HCT116 (cell line): ENCODE data around the gene SYNE1. TPM values are rescaled to one million over a fixed set of nuclear protein-coding genes. Genes with fewer than 3 reads are reported as not detected.

Experiments used
- ATAC-seq: fragments of 200-7000 bp; cut with Tn5 transposase; 2 replicates; pipeline ENCODE4 v1.9.1; 2020; ENCODE audit warnings: mild to moderate bottlenecking, moderate library complexity
- BruUV-seq: library from RNA; stranded (reverse); fragments of 400-500 nt; replicated peaks from 2 replicates; lab custom pipeline; 2021; lab: Mats Ljungman, UMichigan
- CTCF ChIA-PET: fragments of 300-600 bp; sonication (Branson Sonifier 250); formaldehyde crosslinking; loops from one replicate; lab custom pipeline; 2021; ENCODE audit warnings: antibody characterized with exemption; lab: Charles Lee
- POLR2A ChIA-PET: fragments of 300-600, 350-600 bp; sonication (Branson Sonifier 250); formaldehyde crosslinking; loops from one replicate; lab custom pipeline; 2021; ENCODE audit warnings: antibody characterized with exemption; lab: Charles Lee
- RAD21 ChIA-PET, 2 experiments: fragments of 300-600 bp; sonication (Branson Sonifier 250); formaldehyde crosslinking; loops; one replicate each; lab custom pipeline; 2023; ENCODE audit warnings: low total read pairs in 2 of 2; ENCODE audit not compliant: uncharacterized antibody in 2 of 2, unreplicated experiment in 2 of 2, low non-redundant PET in 1 of 2; lab: Charles Lee
- DNase-seq: peaks from one replicate; pipeline ENCODE4 v3.0.0-alpha.2; 2010; ENCODE audit warnings: low read depth, low spot score
- H2AFZ ChIP-seq: fragments of 200-600 bp; shearing (Covaris generic), sonication (generic); 2 replicates; pipeline ENCODE4 v1.6.1; 2017; ENCODE audit warnings: low read depth, mixed run types, mixed read lengths, antibody characterized with exemption, low read length; ENCODE audit not compliant: poor library complexity, severe bottlenecking
- H3K27ac ChIP-seq: 2 replicates; pipeline ENCODE4 v1.5.1; 2012; ENCODE audit warnings: low read depth, low read length
- H3K27me3 ChIP-seq: fragments of 200-600 bp; sonication (generic); 2 replicates; pipeline ENCODE4 v1.6.1; 2016; ENCODE audit warnings: mixed run types, low read length, mixed read lengths; ENCODE audit not compliant: insufficient read depth
- H3K36me3 ChIP-seq, 2 experiments: fragments of 200-500 bp in 1 of 2; fragments of 200-600 bp in 1 of 2; sonication (Bioruptor generic) in 1 of 2; sonication (generic) in 1 of 2; 2 replicates each; pipeline versions ENCODE4 v1.5.1 to v1.6.1; 2014 to 2016; ENCODE audit warnings: low read length in 2 of 2, inconsistent platforms in 1 of 2, mixed read lengths in 1 of 2, mixed run types in 1 of 2; ENCODE audit not compliant: insufficient read depth in 2 of 2, control insufficient read depth in 1 of 2
- H3K4me1 ChIP-seq, 2 experiments: fragments of 200-600 bp in 1 of 2; sonication (generic) in 1 of 2; 2 replicates each; pipeline versions ENCODE4 v1.5.1 to v1.6.1; 2012 to 2017; ENCODE audit warnings: low read length in 2 of 2, inconsistent platforms in 1 of 2, mild to moderate bottlenecking in 1 of 2, mixed read lengths in 1 of 2, mixed run types in 1 of 2, moderate library complexity in 1 of 2; ENCODE audit not compliant: insufficient read depth in 2 of 2, control insufficient read depth in 1 of 2
- H3K4me2 ChIP-seq: fragments of 200-600 bp; sonication (generic); 2 replicates; pipeline ENCODE4 v1.6.1; 2017; ENCODE audit warnings: mixed run types, low read length, mixed read lengths
- H3K4me3 ChIP-seq, 2 experiments: fragments of 200-600 bp in 1 of 2; sonication (generic) in 1 of 2; replicated peaks in 1 of 2; 2 replicates each; pipeline ENCODE4 v1.5.1; 2011 to 2016; ENCODE audit warnings: low read length in 2 of 2, control low read depth in 1 of 2, low read depth in 1 of 2, mild to moderate bottlenecking in 1 of 2, mixed read lengths in 1 of 2, mixed run types in 1 of 2
- H3K79me2 ChIP-seq: fragments of 200-600 bp; sonication (generic); 2 replicates; pipeline ENCODE4 v1.6.1; 2017; ENCODE audit warnings: mild to moderate bottlenecking, mixed run types, low read length, moderate library complexity, mixed read lengths; ENCODE audit not compliant: insufficient read depth
- H3K9ac ChIP-seq: fragments of 200-600 bp; sonication (generic); 2 replicates; pipeline ENCODE4 v1.6.1; 2016; ENCODE audit warnings: low read length, mixed read lengths
- H3K9me2 ChIP-seq: fragments of 200-600 bp; sonication (generic), shearing (Covaris generic); 2 replicates; pipeline ENCODE4 v1.6.1; 2017; ENCODE audit warnings: mixed run types, mild to moderate bottlenecking, moderate library complexity; ENCODE audit not compliant: insufficient read depth
- H3K9me3 ChIP-seq, 2 experiments: fragments of 200-500 bp in 1 of 2; fragments of 200-600 bp in 1 of 2; sonication (Bioruptor generic) in 1 of 2; sonication (generic) in 1 of 2; 2 replicates each; pipeline ENCODE4 v1.6.1; 2014 to 2017; ENCODE audit warnings: low read length in 2 of 2, mixed read lengths in 2 of 2, inconsistent platforms in 1 of 2, low read depth in 1 of 2, mild to moderate bottlenecking in 1 of 2, mixed run types in 1 of 2, moderate library complexity in 1 of 2; ENCODE audit not compliant: control insufficient read depth in 1 of 2, insufficient read depth in 1 of 2
- H4K20me1 ChIP-seq: fragments of 200-600 bp; sonication (generic), shearing (Covaris generic); 2 replicates; pipeline ENCODE4 v1.6.1; 2017; ENCODE audit warnings: mixed run types, mild to moderate bottlenecking, moderate library complexity; ENCODE audit not compliant: insufficient read depth
- CEBPB ChIP-seq: IDR thresholded peaks from 2 replicates; pipeline ENCODE4 v1.6.1; 2012; ENCODE audit warnings: low read depth
- CTCF ChIP-seq, 3 experiments: fragments of 200-600 bp in 1 of 3; sonication (generic) in 1 of 3; IDR thresholded peaks in 2 of 3; conservative IDR thresholded peaks in 1 of 3; 2 replicates each; pipeline ENCODE4 v1.5.1; 2012 to 2017; ENCODE audit warnings: low read depth in 2 of 3, low read length in 2 of 3, antibody characterized with exemption in 1 of 3, borderline replicate concordance in 1 of 3, control low read depth in 1 of 3, mild to moderate bottlenecking in 1 of 3, mixed read lengths in 1 of 3, mixed run types in 1 of 3, moderate library complexity in 1 of 3; ENCODE audit not compliant: insufficient read depth in 1 of 3
- EGR1 ChIP-seq: IDR thresholded peaks from 2 replicates; pipeline ENCODE4 v1.6.1; 2012; ENCODE audit warnings: low read depth
- ELF1 ChIP-seq: IDR thresholded peaks from 2 replicates; pipeline ENCODE4 v1.6.1; 2012; ENCODE audit warnings: low read depth, borderline replicate concordance
- EZH2phosphoT487 ChIP-seq: fragments of 200-600 bp; IDR thresholded peaks from 2 replicates; pipeline ENCODE4 v1.6.1; 2018; ENCODE audit warnings: antibody characterized with exemption, borderline replicate concordance
- FOSL1 ChIP-seq: IDR thresholded peaks from 2 replicates; pipeline ENCODE4 v1.6.1; 2012; ENCODE audit warnings: low read depth
- JUND ChIP-seq: IDR thresholded peaks from 2 replicates; pipeline ENCODE4 v1.6.1; 2012
- MAX ChIP-seq: IDR thresholded peaks from 2 replicates; pipeline ENCODE4 v1.6.1; 2012
- POLR2A ChIP-seq: IDR thresholded peaks from 2 replicates; pipeline ENCODE4 v1.7.0; 2011; ENCODE audit warnings: borderline replicate concordance; ENCODE audit not compliant: insufficient read depth, insufficient read length; ENCODE audit errors: extremely low read depth
- POLR2AphosphoS5 ChIP-seq: IDR thresholded peaks from 2 replicates; pipeline ENCODE4 v1.6.1; 2011; ENCODE audit warnings: mild to moderate bottlenecking, low read depth, low read length, moderate library complexity
- RAD21 ChIP-seq: IDR thresholded peaks from 2 replicates; pipeline ENCODE4 v1.6.1; 2012; ENCODE audit warnings: low read depth, mild to moderate bottlenecking
- SIN3A ChIP-seq: IDR thresholded peaks from 2 replicates; pipeline ENCODE4 v1.6.1; 2012; ENCODE audit warnings: low read depth
- SP1 ChIP-seq: IDR thresholded peaks from 2 replicates; pipeline ENCODE4 v1.6.1; 2012; ENCODE audit warnings: low read depth
- SRF ChIP-seq: IDR thresholded peaks from 2 replicates; pipeline ENCODE4 v1.6.1; 2012; ENCODE audit warnings: low read depth
- TCF7L2 ChIP-seq: IDR thresholded peaks from 2 replicates; pipeline ENCODE4 v1.7.0; 2011; ENCODE audit warnings: borderline replicate concordance, inconsistent platforms; ENCODE audit not compliant: insufficient read depth, insufficient read length; ENCODE audit errors: extremely low read depth
- YY1 ChIP-seq: IDR thresholded peaks from 2 replicates; pipeline ENCODE4 v1.6.1; 2011; ENCODE audit warnings: low read length, low read depth, moderate library complexity, mild to moderate bottlenecking; ENCODE audit not compliant: insufficient replicate concordance; ENCODE audit errors: extremely low read depth
- ZBTB33 ChIP-seq: IDR thresholded peaks from 2 replicates; pipeline ENCODE4 v1.6.1; 2011; ENCODE audit warnings: mild to moderate bottlenecking, low read length, moderate library complexity; ENCODE audit not compliant: insufficient replicate concordance; ENCODE audit errors: extremely low read depth
- ZFX ChIP-seq: fragments of 450-650 bp; IDR thresholded peaks from 2 replicates; pipeline ENCODE4 v1.6.1; 2017
- ZNF274 ChIP-seq: fragments of 200-500 bp; sonication (Bioruptor generic); IDR thresholded peaks from 2 replicates; pipeline ENCODE4 v1.6.1; 2014; ENCODE audit warnings: mild to moderate bottlenecking, low read depth, low read length, inconsistent platforms
- intact Hi-C: fragments of 100-400 bp; cut with micrococcal nuclease; formaldehyde crosslinking; loops from 2 replicates; pipeline ENCODE4 v1.10.0; 2022
- total RNA-seq: library from RNA; stranded (reverse); gene quantifications from one replicate; pipeline ENCODE4 v1.2.1, GENCODE V29; 2021; ENCODE audit not compliant: unreplicated experiment
- TF ChIP-seq, protein P1 (sequence below): IDR thresholded peaks from 2 replicates; pipeline ENCODE4 v1.6.1; 2012; ENCODE audit warnings: low read depth

The SYNE1 gene
- total RNA-seq, 1 experiment from 2014 or later: 5.4 TPM

DNA sequence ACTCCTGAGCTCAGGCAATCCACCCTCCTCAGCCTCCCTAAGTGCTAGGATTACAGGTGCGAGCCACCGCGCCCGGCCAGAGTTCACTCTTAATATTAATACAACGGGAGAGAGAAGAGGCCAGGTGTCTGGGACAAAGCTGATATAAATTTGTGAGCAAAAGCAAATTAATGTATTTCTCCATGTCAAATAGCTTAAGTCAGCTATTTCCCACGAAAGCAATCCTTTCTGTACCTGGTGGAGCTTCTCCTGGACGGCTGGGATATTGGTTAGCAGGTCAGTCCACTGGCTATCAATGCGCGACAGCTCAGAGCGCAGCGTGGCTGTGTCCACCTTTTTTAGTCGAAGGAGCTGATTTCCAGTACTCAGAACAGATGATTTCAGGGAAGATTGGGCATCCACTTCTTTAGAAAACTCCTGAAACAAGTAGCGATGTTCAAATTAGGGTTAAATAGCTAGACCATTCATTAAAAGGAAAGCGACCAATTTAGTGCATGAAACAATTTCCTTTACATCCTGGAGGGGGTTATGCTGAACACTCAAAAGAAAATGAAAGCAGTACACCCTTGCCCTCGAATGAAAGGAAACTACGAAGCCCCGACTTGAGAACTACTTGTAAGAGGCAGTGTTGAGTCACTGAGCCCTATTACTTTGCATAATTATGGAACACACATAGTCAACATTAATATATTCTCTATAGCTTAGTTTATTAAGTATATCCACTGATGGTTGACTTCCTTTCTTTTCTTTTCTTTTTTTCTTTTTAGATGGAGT, 403.4 kb downstream of the SYNE1 start:
- no peaks in the 10 kb centered on the region for H4K20me1 ChIP-seq
- ChIA-PET POLR2A (no interaction called here), RAD21 (no interaction called here), CTCF (no interaction called here)
- no peak overlapping the region for H3K9ac ChIP-seq
- intact Hi-C loops: no loop called here
- no peak overlapping the region for H3K4me2 ChIP-seq
- no peaks in the 10 kb centered on the region for H3K27me3 ChIP-seq
- H3K79me2 ChIP-seq: no peaks in the 10 kb centered on the region
- no peak overlapping the region for H3K27ac ChIP-seq
- no peak overlapping the region for H2AFZ ChIP-seq
- no peaks in the 10 kb centered on the region for H3K9me2 ChIP-seq
- TF ChIP-seq ZFX (no peak), SRF (no peak), EZH2phosphoT487 (no peak), ZNF274 (no peak), SP1 (no peak), JUND (no peak), ELF1 (no peak), CTCF (IDR thresholded peaks at IDR 0.05 in 2 of 3, conservative IDR thresholded peaks at IDR 0.05 in 1 of 3; ENCODE audit: borderline replicate concordance in 1 of 3, insufficient read depth in 1 of 3, low read depth in 2 of 3, low read length in 2 of 3) (no peak), FOSL1 (no peak), POLR2A (no peak), YY1 (no peak), CEBPB (no peak), POLR2AphosphoS5 (no peak), MAX (no peak), EGR1 (no peak), TCF7L2 (no peak), ZBTB33 (no peak), RAD21 (no peak), SIN3A (no peak)
- TF ChIP-seq, protein P1, sequence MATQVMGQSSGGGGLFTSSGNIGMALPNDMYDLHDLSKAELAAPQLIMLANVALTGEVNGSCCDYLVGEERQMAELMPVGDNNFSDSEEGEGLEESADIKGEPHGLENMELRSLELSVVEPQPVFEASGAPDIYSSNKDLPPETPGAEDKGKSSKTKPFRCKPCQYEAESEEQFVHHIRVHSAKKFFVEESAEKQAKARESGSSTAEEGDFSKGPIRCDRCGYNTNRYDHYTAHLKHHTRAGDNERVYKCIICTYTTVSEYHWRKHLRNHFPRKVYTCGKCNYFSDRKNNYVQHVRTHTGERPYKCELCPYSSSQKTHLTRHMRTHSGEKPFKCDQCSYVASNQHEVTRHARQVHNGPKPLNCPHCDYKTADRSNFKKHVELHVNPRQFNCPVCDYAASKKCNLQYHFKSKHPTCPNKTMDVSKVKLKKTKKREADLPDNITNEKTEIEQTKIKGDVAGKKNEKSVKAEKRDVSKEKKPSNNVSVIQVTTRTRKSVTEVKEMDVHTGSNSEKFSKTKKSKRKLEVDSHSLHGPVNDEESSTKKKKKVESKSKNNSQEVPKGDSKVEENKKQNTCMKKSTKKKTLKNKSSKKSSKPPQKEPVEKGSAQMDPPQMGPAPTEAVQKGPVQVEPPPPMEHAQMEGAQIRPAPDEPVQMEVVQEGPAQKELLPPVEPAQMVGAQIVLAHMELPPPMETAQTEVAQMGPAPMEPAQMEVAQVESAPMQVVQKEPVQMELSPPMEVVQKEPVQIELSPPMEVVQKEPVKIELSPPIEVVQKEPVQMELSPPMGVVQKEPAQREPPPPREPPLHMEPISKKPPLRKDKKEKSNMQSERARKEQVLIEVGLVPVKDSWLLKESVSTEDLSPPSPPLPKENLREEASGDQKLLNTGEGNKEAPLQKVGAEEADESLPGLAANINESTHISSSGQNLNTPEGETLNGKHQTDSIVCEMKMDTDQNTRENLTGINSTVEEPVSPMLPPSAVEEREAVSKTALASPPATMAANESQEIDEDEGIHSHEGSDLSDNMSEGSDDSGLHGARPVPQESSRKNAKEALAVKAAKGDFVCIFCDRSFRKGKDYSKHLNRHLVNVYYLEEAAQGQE: no peak
- no peaks in the 10 kb centered on the region for H3K9me3 ChIP-seq
- H3K36me3 ChIP-seq: no peaks in the 10 kb centered on the region
- BruUV-seq: no TSS peak
- no peak overlapping the region for H3K4me3 ChIP-seq
- DNase-seq (no peak), ATAC-seq (no peak)
- no peaks in the 10 kb centered on the region for H3K4me1 ChIP-seq
